DMS53 treated with DMSO at 0.1 percent for 48 hours (cell line): ENCODE results near the gene CYP8B1.

Source experiments
- DNase-seq: peaks from one replicate; lab custom pipeline; 2025; ENCODE audit not compliant: unreplicated experiment; lab: John Stamatoyannopoulos, UW

Gene CYP8B1

DNA sequence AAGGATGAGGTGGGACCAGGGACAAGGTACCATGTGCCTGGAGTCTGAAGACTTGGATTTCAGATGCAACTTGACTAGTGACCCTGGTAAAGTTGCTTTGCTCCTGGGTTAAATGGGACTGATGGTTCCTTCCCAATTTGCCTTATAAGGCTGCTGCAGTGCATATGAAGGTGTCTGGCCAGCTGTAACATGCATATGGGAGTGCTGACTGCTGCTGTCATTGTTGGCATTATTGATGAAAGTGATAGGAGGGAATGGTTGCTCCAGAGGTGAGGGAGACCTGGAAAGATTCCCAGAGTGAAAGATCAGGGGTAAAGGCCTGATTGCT lies 20.5 kb downstream of the CYP8B1 start:
- no peak for DNase-seq

DNA sequence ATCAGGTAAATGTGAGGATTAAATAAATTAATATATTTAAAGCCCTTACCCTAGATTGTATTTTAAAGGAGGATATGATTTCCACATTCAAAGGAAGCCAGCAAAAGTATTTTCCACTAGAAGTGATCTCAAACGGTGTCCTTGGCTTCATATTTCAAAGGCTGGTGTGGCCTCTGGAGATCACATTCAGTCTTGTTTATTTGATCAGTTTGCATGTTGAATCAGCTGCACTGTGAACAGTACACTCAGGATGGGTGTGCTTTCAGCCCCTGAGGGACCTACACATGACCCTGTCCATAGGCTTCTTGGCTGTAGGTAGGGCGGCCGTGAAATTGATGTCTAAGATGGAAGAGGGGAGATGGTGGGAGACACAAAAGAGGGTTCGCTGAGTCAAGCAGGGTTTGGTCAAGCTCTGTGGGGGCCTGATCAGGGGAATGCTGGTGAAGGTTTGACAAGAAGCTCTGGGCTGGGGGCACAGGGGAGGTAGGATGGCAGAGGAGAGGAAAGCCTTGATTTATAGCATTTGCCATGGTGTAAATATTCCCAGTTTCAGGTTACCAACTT lies 21.9 kb downstream of the CYP8B1 start:
- peak; percentile 46 for DNase-seq

DNA sequence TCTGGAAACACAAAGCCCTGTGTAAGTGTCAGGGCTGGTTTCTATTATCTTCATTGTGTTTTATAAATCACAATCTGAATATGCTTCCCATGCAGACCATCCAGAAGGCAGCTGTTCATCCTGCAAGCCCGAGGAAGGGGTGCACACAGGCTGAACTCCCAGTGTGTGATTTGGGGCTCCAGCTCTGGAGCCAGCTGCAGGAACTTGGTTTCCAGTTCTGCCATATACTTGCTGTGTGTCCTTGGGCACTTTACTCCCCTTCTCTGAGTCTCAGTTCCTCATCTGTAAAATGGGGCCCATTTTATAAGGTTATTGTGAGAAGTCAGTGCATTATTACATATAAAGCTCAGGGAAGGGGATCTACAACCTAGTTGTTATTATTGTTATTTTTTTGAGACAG lies 22.6 kb downstream of the CYP8B1 start:
- DNase-seq: no peak

DNA sequence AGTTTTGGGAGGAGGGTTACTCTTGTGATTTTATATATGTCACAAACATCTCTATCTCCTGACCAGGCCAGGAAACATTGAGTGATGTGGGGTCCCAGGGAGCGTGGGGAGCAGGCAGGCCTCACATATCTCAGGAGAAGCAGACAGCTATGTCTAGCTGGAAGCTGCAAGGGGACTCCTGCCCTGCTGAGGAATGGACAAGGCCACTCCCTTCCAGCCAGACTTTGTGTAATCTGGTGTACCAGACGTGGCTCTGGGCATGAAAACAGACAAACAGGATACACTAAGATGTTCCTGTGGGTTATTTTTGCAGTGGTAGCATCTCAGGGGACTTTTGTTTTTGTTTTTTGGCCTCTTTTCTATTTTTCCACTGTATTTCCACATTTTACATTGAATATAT lies 23.2 kb downstream of the CYP8B1 start:
- no peak for DNase-seq

DNA sequence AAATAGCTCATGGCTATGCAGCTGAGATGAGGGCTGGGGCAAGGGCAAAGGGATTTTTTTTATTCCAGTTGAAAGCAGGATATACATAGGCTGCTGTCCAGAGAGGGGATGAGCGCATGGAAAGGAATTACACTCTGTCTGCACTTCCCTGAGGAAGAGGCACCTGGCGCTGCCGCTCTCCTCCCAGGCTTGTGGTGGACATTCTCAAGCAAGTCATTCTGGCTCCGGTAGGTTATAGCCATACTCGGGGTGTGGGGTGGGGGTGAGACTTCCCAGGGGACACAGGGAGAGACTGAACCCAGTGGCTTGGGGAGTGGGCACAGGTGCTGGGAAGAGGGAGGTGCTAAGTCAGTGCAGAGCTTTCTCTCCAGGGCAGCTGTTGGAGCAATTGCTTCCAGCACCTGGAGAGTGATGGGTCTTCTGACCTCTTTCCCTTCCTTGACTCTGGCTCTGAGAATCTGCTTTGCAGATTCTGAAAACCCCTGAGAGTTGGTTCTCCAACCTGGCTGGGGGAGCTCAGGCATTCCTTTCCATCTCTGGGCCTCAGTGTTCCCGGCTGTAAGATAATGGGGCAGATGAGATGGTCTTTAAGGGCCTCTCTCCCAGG lies 24.3 kb downstream of the CYP8B1 start:
- DNase-seq: no peak

DNA sequence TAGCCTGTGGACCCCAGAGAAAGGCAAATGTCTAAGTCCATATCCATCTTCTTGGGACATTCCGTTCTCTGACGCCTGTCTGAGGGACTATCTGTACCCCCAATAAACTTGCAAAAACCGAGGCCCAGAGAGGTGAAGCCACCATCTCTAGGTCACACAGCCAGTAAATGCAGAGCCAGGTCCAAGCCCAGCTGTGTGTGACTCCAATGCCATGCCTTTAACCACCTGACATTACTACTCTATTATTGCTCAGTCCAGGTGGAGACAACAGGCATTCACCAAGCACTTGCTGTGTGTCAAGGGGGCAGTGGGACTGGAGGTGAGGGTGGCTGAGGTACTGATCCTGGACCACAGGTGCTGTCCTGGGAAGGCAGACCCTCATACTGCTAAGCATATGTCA lies 25.4 kb downstream of the CYP8B1 start:
- no peak for DNase-seq

DNA sequence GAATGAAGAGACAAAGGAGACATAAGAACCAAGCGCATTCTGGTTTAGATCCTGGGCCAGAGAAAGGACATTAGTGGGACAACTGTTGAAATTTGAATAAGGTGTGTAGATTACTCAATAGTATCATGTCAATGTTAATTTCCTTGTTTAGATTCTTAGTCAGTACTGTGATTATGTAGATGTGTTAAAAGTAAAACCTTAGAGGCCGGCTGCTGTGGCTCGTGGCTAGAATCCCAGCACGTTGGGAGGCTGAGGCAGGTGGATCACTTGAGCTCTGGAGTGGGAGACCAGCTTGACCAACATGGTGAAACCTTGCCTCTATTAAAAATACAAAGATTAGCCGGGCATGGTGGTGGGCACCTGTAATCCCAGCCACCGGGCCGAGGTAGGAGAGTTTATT lies 26.7 kb downstream of the CYP8B1 start:
- no peak for DNase-seq

DNA sequence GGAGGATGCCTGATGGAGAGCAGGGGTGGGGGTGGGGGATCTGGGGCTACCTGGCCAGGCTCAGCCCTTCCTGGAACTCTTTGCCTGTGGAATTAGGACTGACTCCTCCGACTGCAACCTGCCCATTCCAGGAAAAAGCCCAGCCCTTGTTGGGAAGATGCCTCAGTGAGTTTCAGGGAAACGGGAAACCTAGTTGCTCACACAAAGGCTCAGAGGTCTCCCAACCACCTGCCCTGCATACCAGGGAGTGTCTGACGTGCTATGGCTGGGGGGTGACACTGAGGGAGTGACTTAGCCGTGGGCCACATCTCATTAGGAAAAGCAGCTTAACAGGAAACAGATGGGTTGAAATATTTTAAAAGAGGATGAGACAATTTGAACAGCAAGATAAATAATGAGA lies 27.9 kb downstream of the CYP8B1 start:
- DNase-seq: no peak

DNA sequence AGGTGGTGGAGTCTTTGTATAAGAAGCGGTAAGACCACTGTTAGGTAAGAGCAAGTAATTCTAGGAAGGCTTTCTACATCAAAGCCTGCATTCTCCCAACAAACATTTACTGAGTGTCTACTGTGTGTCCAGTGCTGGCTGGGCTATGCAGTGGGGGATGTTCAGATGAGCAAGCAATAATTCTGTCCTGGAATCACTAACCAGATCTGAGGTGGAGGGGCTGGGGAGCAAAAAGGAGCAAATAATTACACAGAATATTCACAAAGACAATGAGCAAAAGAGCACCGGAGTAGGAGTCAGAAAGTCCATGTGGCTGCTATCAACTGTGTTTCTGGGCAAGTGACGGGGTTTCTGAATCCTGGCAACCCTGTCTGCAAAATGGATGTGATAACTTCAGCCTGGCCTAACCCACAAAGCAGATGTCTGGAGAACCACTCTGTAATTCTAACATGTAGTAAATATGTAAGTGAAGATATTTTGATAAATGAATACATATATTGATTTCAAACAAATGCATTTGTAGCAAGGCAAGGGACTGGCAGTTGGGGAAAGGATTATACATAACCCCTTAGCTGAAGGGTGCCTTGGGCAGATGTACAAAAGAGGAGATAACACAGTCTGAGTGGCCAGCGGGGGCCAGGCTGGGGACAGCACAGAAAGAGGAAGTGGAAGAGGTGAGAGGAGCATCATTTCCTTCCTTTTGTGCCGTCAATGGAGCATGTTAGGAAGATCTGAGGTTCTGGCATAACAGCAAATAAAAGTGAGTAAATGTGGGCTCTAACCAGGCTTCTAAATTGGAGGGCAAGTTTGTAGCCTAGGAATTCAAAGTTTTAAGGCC lies 28.8 kb downstream of the CYP8B1 start:
- no peak for DNase-seq

DNA sequence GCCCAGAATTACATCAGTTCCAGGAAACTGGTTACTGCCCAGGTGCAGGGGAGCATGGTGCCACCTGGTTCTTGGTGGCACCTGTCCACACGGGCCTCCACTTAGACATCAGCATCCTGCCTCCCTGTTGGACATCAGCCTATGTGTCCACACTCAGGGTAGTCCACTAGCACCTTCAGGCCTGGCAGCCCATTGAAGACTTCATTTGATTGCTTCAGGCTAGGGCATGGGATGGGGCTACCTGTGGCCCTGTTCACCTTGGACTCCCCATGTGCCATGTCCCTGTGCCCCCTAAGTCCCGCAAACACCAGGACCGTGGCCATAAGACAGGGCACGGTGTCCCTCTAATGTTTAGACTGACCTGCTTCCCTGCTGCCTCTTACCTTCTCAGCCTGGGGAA lies 30.9 kb downstream of the CYP8B1 start:
- no peak for DNase-seq

DNA sequence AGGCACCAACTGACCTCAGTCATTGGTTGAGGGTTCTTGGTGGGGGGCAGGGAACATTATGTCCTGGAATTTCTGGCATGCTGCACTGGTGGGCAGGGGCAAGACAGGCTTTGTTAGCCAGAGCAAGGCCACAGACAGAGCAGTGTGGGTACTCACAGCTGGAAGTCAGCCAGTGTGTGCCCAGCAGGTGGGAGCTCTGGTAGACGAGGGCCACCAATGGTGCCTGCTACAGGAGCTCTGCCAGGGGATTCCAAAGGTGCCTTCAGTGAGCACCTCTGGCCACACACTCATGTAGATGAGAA lies 31.3 kb downstream of the CYP8B1 start:
- no peak for DNase-seq

DNA sequence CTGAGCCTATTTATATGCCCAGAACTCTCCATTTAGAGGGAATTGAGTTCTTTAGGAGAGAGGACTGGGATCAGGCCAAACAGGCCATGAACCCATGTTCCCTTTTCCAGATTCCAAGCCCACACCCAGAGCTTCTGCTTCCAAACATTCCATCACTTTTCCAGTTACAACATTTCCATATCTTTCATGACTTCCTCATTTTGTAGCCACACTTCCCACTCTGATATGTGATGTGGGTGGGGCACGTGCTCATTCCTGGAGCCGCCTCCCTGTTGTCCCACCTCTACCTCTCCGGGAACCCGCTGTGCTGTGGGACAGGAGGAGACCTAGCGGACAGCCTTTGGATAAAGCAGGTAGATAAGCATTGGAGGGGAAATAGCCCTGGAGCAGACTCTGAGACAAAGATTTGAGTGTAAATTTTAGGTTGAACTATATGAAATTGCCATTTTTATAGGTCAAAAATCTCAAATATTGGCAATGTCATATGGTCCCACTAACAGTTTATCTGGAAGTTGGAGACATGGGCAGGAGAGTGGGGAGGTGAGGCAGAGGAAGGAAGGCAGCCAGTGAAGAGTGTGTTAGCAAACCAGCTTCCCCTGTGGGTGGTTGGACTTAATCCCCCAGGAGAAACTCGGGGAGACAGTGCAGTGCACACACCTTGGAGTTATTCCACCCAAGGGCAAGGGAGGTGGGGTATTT lies 31.8 kb downstream of the CYP8B1 start:
- DNase-seq: no peak

DNA sequence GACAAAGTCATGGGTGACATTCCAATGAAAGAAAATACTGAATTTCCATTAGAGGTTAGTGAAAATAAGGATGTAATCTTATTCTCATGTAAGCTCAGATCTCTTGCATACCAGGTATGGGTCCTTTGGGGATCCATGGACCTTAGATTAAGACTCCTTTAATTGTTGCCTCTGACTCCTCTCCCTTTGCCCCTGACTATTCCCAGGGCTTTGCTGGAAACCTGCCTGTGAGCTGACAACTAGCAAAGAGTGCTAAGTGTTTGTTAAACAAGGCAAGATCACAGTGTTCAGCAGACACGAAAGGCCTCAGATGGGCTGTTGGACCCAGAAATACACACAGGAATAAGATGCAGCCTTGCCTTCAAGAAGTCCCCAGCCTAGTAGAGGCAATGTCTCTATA lies 34.3 kb downstream of the CYP8B1 start:
- DNase-seq: no peak

DNA sequence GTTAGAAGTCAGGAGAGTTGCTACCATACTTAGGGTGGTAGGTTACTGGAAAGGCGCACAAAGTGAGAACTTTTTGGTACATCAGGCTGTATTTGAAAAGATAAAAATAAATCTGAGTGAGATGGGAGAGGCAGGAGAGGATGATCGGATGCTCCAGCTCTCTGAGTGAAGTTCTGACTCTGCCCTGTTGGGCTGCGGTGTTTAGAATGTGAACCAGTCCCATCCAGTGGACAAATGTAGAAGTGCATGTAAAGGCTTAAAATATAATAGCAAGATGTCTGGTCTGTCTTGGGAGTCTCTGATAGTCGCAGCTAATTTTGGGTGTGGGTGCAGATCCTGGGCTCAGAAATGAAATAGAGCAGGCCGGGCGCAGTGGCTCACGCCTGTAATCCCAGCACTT lies 36.1 kb downstream of the CYP8B1 start:
- DNase-seq: peak; percentile 3

DNA sequence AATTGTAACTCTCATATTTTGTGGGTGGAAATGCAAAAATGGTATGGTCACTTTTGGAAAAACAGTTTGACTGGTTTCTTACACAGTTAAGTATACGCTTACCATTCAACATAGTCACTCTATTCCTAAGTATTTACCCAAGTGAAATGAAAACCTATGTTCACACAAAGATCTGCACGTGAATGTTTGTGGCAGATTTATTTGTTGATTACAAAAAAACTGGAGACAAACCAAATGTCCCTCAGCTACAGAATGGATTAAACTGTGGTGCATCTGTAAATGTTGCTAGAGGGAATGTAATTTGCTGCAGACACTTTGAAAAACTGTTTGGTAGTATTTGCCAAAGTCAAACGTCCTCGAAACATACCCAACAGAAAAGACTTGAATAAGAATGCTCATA lies 37.1 kb downstream of the CYP8B1 start:
- no peak for DNase-seq

DNA sequence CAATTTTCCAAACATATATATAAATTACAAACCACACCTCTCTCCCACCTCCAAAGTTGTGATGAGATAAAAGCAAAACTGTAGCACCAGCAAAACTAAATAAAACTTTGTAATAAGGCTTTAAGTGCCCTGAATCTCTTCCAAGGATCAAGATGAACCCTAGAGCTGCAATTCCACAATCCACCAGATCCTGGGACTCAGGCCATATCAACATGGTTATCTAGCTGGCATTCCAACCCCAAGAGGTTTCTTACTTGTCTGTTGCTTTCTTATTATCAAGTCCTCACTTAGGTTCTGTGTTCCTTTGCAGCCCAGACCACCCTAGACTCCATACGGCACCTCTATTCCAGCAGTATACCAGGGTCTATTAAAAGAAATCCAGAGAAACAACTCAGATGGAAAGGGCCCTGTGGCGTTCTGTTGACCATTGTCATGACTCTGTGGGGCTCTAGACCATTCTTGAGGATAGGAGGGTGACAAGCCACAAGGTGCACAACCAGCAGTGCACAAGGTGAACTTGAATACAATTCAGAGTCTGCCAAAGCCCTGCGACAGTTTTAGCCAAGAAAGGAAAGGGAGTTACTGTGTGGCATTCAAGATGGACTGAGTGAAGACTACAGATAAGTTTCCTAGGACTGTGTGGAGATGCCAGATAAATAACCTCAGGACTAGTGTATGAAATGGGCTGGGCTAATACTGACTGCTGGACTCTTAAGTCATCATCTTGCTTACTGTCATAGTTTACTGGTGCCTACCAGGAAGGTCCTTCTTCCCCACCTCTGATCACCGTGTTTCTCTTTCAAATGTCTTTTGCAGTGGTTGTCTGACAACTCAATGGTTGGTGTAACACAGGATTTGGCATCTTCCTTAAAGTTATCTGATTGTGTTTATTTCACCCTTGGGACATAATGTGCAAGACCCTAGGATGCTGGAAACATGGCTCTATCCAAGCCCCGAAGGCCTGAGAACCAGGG lies 39.2 kb downstream of the CYP8B1 start:
- DNase-seq: no peak

DNA sequence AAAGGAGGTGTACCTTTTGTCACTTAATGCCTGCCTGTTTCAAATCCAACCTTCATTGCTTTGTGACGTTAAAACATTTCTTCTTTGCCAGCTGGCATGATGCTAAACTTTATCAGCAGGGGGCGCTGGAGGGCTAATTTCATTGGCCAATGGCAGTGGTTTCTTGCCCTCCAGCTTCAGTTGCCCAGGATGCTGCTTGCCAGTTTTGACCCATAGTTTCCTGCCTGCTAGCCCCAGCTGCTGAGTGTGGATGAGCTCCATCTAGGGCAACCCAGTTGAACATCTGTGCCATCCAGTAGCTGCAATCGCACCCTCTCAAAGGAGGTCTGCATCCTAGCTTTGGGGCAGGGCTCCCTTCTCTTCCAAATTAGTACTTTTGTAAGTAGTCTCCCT lies 44.4 kb downstream of the CYP8B1 start:
- DNase-seq: peak; percentile 27

DNA sequence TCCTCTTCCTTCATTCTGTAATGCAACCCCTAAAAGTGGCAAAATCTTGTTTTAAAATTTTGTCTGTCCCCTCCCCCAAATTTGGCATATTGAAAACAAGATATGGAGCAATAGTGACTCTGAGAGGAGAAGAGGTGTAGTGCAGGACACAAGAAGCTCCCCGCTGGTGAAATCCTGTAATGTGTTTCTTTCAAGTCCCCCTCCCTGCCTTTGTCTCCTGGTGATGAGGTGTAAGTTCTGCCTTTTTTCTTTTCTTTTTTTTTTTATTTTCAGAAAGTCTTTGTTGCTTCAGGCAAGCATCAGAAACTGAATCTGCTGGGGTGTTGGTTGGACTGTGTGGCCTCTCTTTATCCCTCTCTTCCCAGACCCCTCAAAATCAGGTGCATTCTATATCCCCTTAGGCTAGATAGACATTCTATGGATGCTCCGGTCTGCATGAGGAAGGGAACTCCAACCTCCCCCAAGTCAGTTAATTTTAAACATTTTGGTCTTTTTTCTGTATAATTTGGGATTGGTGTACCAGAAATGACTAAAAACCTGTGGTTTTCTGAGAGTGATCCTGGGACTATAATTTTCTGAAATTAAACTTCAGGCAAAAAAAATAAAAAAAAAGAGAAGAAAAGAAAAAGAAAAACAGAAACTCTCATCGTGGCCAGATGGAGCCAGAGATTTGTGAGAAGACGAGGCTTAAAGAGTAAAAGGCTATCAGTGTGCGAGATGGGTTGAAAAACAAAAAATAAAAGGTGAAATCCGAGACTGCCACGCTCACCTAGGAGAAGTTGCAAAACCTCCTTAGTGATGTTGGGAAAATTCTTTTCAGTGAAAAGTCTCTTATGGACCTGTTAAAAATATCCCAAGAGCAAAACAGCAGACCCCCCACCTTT lies 45.0 kb downstream of the CYP8B1 start:
- no peak for DNase-seq

DNA sequence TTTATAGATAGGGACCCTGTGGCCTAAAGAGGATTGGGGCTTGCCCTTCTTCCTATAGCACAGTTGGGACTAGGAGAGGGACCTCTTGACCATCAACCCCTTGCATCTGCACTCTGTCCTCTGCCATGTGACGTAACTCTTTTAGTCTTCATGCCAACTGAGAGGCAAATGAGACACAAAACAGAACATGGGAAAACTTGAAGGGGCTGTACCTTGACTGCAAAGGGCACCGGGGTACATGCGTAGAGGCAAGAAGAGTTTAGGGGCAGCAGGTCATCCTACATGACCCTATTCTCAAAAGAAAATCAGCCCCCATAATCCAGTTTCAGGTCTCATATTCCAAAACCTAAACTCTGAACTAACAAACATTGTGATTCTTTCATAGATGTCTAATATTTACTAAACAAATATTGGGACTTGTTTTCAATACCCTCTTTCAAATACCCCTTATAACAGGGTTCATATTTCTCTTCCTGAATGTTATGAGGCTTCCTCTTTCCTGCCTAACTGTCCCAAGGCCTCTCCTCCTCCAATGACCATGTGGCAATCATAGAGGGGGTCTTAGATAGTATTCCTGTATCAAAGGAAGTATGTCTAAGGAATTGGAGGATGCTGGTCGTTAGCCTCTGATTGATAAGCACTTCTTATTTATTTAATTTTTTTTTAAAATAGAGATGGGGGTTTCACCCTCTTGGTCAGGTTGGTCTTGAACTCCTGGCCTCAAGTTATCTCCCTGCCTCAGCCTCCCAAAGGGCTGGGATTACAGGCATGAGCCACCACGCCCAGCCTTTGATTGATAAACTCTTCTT lies 45.8 kb downstream of the CYP8B1 start:
- no peak for DNase-seq
